NCI-H2081 treated with DMSO at 0.1 percent for 48 hours (cell line): ENCODE data around the gene FSCN2.

Experiments used
- DNase-seq: peaks from one replicate; lab custom pipeline; 2025; lab: John Stamatoyannopoulos, UW

FSCN2 gene, protein sequence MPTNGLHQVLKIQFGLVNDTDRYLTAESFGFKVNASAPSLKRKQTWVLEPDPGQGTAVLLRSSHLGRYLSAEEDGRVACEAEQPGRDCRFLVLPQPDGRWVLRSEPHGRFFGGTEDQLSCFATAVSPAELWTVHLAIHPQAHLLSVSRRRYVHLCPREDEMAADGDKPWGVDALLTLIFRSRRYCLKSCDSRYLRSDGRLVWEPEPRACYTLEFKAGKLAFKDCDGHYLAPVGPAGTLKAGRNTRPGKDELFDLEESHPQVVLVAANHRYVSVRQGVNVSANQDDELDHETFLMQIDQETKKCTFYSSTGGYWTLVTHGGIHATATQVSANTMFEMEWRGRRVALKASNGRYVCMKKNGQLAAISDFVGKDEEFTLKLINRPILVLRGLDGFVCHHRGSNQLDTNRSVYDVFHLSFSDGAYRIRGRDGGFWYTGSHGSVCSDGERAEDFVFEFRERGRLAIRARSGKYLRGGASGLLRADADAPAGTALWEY

DNA sequence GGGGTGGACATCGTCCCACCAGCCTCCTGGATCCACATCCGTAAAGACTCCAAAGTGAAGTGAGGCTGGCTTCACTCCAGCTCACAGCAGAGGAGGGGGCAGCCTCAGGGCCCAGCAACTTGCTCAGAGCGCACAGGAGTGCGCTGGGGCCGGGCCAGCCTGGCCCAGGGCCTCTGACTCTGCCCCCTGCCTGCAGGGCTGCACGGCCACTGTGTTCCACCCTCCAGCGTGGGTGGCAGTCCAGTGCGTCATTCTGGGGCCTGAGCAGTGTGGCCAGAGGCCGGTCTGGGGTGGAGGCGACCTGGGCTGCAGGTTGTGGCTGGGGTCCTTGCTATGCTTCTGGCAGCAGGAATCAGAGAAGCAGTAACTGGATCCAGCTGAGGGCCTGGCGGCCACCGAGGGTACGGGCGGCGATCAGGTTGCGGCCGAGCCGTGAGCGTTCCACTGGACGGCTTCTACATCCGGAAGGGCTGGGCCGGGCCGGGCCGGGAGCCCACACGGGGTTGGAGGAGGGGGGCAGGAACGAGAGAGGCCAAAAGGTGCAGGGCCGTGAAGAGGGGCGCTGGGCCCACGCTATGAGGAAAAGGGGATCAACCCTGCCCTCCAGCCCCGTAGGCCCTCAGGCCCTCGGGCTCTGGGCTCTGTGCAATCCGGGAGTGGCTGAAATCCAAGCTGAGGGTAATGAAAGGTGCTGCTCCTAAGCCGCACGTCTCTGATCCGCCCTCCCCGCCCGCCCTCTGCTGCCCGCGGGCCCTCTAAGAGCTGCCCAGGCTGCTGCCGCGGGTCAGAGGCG, at the start of gene FSCN2:
TSS of gene FSCN2 (plus strand) at position 787 of the 793 bp plus-strand sequence. CDS start 155 bp downstream, outside the sequence.
- DNase-seq = no peak

DNA sequence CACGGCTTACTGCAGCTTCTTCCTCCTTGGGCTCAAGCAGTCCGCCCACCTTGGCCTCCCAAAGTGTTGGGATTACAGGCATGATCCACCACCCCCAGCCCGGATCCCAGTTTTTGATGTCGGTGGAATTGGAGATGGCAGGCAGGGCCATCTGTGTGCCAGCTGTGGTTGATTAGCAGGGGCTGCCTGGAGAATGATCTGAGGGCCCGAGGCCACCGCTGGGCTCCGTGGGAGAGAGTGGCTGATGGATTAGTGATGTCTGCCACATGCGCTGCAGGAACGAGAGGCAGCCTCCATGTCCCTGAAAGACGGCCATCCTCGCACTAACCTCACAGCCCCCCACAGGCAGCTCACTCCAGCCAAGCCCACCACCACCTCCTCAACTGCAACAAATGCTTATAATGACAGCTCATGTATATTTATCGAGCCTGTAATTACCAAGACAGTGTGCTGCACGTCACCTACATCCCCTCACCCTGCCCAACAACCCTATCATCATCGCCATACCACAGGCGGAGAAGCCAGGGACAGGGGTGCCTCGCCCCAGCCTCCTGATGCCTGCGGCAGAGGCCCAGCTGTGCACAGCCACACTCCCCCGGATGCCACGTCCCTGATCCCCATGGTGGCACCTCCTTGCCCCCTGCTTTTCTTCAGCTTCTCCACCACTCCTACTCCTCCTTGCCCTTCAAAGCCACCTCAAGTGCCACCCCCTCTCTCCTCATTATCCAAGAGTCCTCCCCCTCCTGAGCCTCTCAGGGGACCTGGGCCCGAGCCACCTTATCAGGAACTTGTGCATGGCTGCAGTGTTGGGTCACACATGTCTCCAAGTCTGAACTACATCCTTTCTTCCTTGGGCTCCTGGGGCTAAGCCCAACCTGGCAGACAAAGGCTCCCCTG, 48.8 kb upstream of the FSCN2 start:
- DNase-seq = no peak

DNA sequence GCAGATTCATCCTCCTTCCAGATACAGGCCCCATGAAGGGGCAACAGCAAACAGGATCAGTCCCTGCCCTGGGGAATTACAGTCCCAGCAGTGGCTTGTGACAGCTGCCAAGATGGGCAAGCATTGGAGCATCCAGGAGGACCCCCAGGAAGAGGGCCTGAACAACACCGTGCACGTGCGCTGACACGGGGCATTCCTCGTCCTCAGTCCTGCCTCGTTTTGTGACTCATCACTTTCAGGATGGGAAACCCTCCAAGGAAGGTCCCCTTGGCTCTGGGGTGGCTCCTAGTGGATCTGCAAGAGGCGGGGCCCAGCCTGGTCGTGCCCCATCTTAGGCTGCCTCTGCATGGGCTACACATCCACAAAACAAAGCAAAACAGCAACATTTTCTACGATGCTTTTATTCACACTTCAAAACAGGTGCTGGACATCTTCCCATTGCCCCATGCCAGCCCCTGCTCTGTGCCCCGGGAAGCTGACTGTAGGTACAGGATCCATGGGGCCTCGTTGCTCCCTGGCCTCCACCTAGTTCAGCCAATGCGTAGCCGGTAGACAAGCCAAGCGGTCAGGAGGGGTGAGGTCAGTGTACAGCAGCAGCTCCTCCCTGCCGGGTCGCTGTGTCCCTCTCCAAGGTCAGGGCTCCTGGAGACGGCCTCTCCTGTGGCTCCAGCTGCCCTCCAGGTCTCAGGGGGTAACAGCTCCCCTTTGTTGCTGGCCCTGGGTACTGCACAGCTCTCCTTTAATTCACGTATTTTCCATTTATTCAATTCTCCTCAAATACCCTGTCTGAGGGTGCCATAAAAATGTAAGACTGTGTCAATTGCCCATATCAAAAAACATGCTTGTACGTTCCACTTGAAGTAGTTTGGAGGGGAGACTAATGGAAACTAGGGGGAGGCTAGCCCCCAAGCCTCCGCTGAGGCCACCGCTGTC, 47.8 kb upstream of the FSCN2 start:
- no peak for DNase-seq

DNA sequence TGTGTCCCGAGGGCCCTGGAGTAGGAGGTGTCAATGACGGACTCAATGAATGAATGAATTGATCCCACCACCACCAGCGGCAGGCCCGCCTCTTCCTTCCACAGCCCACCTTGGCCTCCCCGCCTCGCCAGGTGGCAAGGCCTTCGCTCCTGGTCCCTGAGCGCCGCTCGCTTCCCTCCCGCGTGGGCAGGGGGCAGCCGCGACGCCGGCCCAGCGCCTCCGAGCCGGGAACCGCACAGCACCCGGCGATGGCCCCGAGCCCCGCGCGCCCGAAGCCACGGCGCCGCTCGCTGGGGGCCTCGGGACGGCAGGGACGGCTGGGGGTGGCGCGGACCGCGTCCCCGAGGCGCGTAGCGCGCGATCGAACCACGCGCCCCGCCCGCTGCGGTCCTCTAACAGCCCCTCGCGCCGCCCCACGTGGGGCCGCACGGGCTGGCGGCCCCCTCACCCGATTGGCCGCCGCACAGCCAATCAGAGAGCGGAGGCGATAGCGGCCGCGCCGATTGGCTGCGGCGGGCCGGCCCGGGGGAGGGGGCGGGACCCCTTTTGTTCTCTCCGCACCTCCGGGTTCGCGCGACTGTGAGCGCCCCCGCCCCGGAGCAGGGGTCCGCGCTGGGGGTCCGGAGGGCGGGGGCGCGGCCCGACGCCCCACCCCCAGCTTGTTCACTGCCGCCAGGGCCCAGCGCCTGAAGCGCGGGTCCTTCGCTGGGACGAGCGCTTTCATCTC, 46.9 kb upstream of the FSCN2 start:
- peak; percentile 28 for DNase-seq

DNA sequence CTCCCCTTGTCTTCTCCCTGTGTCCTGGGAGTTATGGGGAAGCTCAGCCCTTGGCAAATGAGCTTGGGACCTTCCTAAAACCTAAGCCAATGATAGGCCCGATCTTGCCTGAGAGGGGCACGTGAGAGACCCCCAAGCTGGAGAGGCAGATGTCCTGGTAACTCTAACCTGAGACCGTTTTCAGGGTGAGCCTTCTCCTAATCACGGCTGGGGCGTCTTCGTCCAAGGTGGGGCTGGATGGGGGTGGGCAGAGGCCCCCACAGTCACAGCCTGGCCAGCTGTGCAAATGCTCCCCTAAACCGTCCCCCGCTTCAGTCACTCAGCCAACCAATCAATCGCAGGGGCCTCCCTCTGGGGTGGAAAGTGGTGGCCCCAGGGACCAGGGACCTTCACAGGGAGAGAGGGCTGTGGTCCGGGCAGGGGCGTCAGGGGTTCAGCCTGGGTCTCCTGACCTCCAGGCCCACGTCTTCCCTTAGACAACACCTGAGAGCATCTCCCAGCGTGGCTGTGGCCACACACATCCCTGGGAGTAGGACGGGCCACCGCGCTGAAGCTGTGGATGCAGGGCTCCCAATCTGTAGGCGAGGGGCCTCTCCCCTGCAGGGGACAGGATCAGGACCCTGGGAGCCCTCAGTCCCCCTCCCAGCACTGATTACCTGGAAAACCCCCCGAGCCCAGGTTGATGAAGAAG, 46.2 kb upstream of the FSCN2 start:
- no peak for DNase-seq

DNA sequence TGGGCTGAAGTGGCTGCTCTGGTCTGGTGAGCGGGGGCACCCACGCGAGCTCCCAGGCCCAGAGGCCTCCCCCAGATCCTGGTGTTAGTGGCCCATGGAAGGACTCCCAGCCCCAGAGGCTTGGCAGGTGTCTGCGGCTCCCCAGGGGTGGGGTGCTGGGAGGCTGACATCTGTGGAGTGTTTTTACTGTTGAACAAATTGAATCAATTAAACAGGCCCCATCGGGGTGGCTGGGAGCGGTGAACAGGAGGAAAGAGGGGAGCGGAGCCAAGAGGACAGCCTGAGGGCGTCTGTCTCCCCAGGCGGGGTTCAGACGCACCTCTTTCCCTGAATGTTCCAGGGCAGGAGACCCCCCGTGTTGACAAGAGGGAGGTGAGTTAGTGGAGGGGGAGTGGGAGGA, 45.5 kb upstream of the FSCN2 start:
- no peak for DNase-seq

DNA sequence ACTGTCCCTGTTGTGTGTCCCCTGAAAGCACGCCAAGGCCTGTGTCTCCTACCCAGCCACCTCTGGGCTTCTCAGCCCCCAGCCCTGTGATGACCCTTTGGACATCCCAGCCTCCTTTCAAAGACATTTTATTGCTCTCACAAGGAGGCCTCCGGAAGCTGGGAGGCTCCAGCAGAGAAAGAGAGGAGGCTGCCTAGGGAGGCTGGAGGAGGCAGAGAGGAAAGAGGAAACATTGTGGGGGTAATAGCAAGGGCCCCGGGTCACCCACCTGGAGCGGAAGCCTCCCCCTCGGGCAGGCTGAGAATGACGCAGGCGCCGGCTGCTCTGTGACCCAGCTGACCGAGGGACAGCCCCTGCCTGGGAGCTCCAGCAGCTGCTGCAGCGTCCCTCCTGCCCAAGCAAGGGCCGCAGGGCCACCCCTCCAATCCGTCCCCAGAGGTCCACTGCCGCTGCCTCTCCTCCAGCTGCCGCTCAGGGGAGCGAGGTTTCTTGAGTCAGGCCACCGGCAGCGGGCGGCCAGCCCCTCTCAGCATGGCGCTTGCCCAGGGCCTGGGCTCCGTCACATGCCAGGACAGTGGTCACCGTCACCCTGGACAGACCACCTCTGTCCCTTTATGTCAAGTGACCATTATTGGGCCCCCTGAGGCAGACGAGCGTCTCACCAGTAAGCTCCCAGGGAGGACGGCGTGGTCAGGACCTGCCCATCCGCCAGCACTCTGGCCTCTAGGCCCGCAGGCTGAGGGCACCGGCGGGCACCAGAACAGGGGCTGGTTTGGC, 44.9 kb upstream of the FSCN2 start:
- DNase-seq = no peak

DNA sequence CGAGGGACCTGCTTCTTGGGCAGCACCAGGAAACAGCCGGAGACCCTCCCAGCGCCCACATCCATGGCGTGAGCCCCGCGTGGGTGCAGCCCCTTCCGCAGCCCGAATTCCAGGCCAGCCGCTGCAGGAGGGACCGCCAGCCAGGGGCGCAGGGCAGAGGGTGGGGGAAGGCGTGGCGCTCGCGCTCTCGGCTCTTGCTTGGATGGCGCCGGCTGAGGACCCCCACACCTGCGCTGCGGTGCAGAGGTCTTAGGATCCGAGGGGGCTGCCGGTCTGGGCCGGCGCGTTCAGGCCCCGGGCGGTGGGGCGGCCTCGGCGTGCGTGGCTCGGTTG, 44.3 kb upstream of the FSCN2 start:
- DNase-seq = no peak

DNA sequence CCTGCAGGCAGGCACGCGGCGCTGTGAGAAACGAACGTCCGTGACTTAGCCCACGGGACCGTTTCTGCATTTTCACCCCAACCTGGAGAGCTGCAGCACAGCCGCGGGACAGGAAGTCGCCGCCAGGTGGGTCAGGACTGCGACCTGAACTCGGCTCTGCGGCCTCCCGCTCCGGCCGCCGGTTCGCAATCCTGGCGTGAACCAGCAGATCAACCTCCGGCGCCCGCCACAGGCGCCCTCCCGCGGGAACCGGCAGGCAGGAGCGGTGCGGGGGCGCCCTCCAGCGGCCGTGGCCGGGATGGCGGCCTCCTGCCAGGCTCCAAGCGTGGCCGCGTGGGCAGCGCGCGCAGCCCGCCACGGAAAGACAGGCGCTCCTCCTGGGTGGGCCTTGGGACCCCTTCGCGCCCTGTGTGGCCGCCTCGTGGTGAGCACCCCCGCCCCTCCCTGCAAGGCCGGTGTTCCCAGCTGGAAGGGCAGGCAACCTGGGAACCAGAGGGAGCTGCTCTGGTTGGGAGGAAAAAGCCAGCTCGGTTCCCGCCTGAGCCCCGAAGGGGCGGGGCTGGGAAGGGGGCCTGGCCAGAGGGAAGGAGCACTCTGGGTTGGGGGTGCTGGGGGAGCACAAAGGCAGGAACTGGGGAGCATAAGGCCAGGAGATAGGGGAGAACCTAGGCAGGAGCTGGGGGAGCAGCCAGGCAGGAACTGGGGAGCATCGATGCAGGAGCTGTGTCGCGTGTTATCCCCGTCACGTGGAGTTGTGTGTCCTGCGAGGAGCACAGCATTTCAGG, 43.8 kb upstream of the FSCN2 start:
- peak; percentile 76 for DNase-seq

DNA sequence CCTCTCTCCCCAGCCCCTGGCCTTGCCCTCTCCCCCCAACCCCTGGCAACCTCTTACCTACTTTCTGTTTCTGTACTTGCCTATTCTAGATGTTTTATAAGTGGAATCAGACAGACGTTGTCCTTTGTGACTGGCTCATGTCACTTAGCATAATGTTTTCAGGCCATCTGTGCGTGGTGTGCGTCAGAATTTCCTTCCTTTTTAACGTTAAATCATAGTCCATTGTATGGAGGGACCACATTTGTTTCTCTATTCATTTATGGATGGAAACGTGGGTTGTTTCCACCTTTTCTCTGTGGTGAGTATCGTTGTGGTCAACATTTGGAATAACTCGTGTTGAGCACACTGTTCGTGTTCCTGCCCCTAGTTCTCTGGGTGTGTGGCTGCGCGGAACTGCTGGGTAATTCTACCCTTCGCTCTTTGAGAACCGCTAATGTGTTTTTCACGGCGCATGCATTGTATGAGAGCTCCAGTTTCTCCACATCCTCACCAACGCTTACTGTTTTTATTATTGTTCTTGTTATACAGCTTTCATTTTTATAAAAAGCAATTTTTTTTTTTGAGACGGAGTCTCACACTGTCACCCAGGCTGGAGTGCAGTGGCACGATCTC, 41.9 kb upstream of the FSCN2 start:
- no peak for DNase-seq

DNA sequence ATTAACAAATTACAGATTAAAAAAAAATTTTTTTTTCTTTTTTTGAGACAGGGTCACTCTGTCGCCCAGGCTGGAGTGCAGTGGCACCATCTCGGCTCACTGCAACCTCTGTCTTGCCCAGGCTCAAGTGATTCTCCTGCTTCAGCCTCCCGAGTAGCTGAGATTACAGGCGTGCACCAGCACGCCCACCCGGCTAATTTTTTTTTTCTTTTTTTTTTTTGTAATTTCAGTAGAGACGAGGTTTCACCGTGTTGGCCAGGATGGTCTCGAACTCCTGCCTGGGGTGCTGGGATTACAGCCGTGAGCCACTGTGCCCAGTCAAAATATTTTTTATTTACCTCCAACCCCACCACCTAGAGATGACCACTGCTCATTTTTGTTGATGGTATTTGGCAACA, 41.1 kb upstream of the FSCN2 start:
- no peak for DNase-seq

DNA sequence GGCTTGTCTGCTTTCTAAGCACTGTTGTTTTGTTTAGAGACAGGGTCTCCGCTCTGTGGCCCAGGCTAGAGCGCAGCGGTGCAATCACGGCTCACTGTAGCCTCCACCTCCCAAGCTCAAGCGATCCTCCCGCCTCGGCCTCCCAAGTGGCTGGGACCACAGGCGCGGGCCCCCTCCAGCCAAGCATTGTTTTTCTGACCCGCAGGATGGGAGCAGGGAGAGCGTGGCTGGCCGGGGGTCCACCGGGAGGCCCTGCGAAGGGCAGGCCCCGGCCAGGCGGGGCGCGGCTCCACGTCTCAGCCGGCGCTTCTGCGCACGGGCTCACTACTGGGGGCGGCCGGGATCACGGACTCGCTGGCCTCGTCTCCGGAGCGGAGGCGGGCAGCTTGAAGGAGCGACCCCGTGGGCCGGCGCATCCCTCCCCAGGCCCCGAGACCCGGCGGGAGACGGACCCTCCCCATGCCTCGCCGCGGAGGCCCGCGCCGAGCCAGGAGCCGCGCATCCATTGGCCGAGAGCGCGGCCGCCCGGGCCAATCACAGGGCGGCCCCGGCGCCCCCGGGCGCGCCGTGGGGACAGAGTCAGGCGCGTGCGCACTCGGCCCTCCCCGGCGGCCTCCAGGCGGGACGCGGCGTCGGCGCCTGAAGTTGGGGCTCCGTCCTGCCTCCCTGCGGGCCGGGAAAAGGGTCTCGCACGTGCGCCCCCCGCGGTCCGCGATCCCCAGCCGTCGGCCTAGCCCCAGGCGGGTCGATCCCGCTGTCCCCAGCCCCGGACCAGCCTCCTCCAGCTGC, 40.5 kb upstream of the FSCN2 start:
- DNase-seq = peak; percentile 31

DNA sequence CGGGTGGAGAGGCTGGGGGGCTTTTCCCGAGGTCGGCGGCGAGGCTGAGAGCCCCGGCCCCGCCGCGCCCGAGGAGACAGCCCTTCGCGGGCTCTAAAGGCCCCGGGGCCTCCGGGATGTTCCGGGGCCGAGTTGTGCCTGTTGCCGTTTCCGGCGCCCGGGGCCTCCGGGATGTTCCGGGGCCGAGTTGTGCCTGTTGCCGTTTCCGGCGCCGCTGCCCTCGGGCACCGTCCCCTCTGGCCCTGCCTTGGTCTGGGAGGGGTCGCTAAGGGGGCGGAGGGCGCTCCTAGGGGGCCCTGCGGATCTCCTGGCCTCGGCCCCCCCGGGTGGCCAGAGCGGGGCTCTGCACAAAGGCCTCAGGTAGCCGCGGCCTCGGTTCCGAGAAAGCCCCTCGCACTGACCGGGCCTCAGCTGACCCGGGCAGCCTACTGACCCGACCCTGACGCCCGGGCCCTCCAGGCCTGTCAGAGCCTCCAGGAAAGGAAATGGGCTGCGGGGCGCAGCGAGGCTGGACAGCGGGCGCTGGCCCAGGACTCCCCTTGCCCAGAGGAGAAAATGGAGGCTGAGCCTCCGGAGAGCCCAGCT, 39.8 kb upstream of the FSCN2 start:
- DNase-seq = no peak

DNA sequence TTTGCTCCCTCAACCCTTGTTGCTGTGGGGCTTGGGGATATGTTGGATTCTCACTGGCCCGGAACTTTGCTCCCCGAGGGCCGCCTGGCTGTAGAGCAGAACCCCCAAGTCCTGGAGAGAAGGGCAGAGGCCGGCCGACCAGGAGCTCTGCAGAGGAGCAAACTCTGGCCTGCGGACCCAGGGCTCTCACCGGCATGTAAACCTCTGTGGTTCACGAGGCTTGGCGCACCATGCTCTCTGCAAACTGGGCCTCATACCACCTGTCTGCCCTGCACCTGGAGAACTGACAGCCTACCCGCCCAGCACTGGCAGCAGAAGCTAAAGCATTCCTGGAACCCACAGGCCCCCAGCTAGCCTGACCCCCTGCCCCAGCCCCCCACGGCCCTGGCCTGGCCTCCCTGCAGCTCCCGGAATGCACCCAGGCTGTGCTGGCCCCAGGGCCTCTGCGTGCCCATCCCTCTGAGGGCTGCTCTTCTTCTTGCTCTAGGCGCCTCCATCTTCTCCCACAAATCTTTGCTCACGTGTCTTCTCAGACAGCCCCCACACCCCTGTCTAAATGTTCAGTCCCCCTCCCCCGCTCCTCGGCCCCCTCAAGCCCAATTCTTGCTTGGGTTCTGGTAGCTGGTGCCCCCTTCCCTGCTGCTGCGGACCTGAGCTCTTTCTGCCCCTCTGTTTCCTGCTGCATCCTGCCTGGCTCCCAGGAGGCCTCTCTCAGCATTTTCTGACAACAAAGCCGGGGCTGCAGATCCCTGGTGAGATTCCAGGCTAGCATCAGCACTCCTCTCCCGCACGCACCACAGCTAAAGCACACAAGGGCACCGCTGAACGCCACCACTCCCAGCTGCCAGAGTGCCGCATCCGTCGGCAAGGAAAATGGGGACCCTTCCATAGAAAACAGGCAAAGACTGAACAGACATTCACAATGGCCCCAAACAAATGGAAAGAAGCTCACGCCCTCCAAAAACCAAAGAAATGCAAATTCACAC, 38.9 kb upstream of the FSCN2 start:
- no peak for DNase-seq
